K562 (cell line): ENCODE data around the gene MAPK8IP2. TPM values are rescaled to one million over a fixed set of nuclear protein-coding genes. Genes with fewer than 3 reads are reported as not detected.
"Not testable (repeated sequence)": the region's sequence is repeated elsewhere in the genome, so short reads cannot be mapped to it uniquely, and the experiment has no call there.

Source experiments
- ATAC-seq: fragments of 200-7000 bp; cut with Tn5 transposase; 3 replicates; pipeline ENCODE4 v1.9.1; 2020; ENCODE audit warnings: moderate library complexity
- BruUV-seq: library from RNA; stranded (reverse); fragments of 400-500 nt; replicated peaks from 2 replicates; lab custom pipeline; 2021; lab: Mats Ljungman, UMichigan
- CTCF ChIA-PET: fragments of 300-600 bp; formaldehyde crosslinking; extraction: SDS; loops from one replicate; lab custom pipeline; 2021; ENCODE audit warnings: low intra/inter-chr PET ratio; lab: Yijun Ruan, JAX
- POLR2A ChIA-PET: fragments of 300-600, 350-650 bp; sonication (Branson Sonifier 250); formaldehyde crosslinking; extraction: SDS; loops from one replicate; lab custom pipeline; 2021; ENCODE audit warnings: antibody characterized with exemption, inconsistent platforms; lab: Yijun Ruan, JAX
- DNase-seq, 4 experiments: peaks; one replicate each; pipeline versions ENCODE4 v3.0.0 to v3.0.0-alpha.2; 2011 to 2018; ENCODE audit warnings: low spot score in 3 of 4, mixed read lengths in 3 of 4; ENCODE audit errors: extremely low read depth in 1 of 4
- FAIRE-seq: peaks from 2 replicates; lab custom pipeline; 2011; peaks lifted over from hg19 to GRCh38; lab: Jason Lieb, UNC
- H2AFZ ChIP-seq: 2 replicates; pipeline ENCODE4 v1.6.0; 2011; ENCODE audit warnings: low read depth, low read length, control low read depth, inconsistent platforms
- H3K27ac ChIP-seq: fragments of 200-600 bp; 3 replicates; pipeline ENCODE4 v1.8.0; 2011; ENCODE audit warnings: low read depth, mild to moderate bottlenecking, control low read depth, inconsistent platforms, low read length, moderate library complexity, mixed read lengths; ENCODE audit errors: extremely low read depth
- H3K27me3 ChIP-seq, 2 experiments: fragments of 300-600 bp in 1 of 2; 2 replicates in 1 of 2; 3 replicates in 1 of 2; pipeline versions ENCODE4 v1.6.0 to v1.8.0; 2011; ENCODE audit warnings: inconsistent platforms in 2 of 2, low read length in 2 of 2, mild to moderate bottlenecking in 1 of 2, mixed read lengths in 1 of 2, moderate library complexity in 1 of 2; ENCODE audit not compliant: control insufficient read depth in 2 of 2, insufficient read depth in 2 of 2
- H3K36me3 ChIP-seq: fragments of 300-600 bp; 3 replicates; pipeline ENCODE4 v1.8.0; 2011; ENCODE audit warnings: mild to moderate bottlenecking, low read length, inconsistent platforms; ENCODE audit not compliant: control insufficient read depth, insufficient read depth
- H3K4me1 ChIP-seq, 2 experiments: fragments of 200-600 bp in 1 of 2; replicated peaks in 1 of 2; 2 replicates in 1 of 2; 3 replicates in 1 of 2; pipeline versions ENCODE4 v1.5.1 to v1.8.0; 2011; ENCODE audit warnings: inconsistent platforms in 2 of 2, low read length in 2 of 2, mild to moderate bottlenecking in 1 of 2, mixed read lengths in 1 of 2, moderate library complexity in 1 of 2; ENCODE audit not compliant: control insufficient read depth in 2 of 2, insufficient read depth in 2 of 2
- H3K4me2 ChIP-seq: 2 replicates; pipeline ENCODE4 v1.6.1; 2011; ENCODE audit warnings: low read length, control low read depth, inconsistent platforms, mixed read lengths; ENCODE audit not compliant: insufficient read depth
- H3K4me3 ChIP-seq: fragments of 200-600 bp; sonication (generic), shearing (Covaris generic); 2 replicates; pipeline ENCODE4 v1.5.1; 2016; ENCODE audit warnings: control low read depth, inconsistent platforms
- H3K79me2 ChIP-seq: fragments of 200-600 bp; 3 replicates; pipeline ENCODE4 v1.8.0; 2011; ENCODE audit warnings: low read length, inconsistent platforms; ENCODE audit not compliant: control insufficient read depth, insufficient read depth
- H3K9ac ChIP-seq, 2 experiments: 2 replicates each; pipeline versions ENCODE4 v1.6.0 to v1.6.1; 2011; ENCODE audit warnings: low read depth in 2 of 2, low read length in 2 of 2, control low read depth in 1 of 2, inconsistent platforms in 1 of 2, mild to moderate bottlenecking in 1 of 2, mixed read lengths in 1 of 2; ENCODE audit not compliant: insufficient read depth in 1 of 2
- H3K9me1 ChIP-seq: one replicate; pipeline ENCODE4 v1.6.0; 2011; ENCODE audit warnings: inconsistent platforms, mild to moderate bottlenecking, low read length, moderate library complexity; ENCODE audit not compliant: control insufficient read depth, insufficient read depth
- H3K9me3 ChIP-seq: replicated peaks from 2 replicates; pipeline ENCODE4 v1.5.1; 2011; ENCODE audit warnings: low read depth, low read length, inconsistent platforms; ENCODE audit not compliant: control insufficient read depth, insufficient read depth
- H4K20me1 ChIP-seq: replicated peaks from 2 replicates; pipeline ENCODE4 v1.6.1; 2011; ENCODE audit warnings: low read length, inconsistent platforms, mixed read lengths; ENCODE audit not compliant: control insufficient read depth, insufficient read depth
- ATF3 ChIP-seq, 2 experiments: fragments of 450-650 bp in 1 of 2; sonication (generic) in 1 of 2; formaldehyde crosslinking in 1 of 2; IDR thresholded peaks in 1 of 2; conservative IDR thresholded peaks in 1 of 2; 2 replicates each; pipeline versions ENCODE4 v1.6.1 to v1.8.1; 2016 to 2023; ENCODE audit warnings: mild to moderate bottlenecking in 2 of 2, moderate library complexity in 2 of 2, inconsistent platforms in 1 of 2, missing genetic modification reagents in 1 of 2
- BCL6 ChIP-seq: fragments of 250-450 bp; sonication (Bioruptor Pico); IDR thresholded peaks from 2 replicates; pipeline ENCODE4 v1.4.0; 2020
- KAT2B ChIP-seq: IDR thresholded peaks from one replicate; pipeline ENCODE4 v1.6.1; 2012; ENCODE audit warnings: low read depth, mild to moderate bottlenecking, control low read depth, inconsistent platforms, low read length, moderate library complexity
- MAZ ChIP-seq, 2 experiments: fragments of 450-650 bp in 1 of 2; sonication (generic) in 1 of 2; formaldehyde crosslinking; IDR thresholded peaks in 1 of 2; conservative IDR thresholded peaks in 1 of 2; 2 replicates each; pipeline versions ENCODE4 v1.4.0 to v1.5.0; 2020; ENCODE audit warnings: mild to moderate bottlenecking in 1 of 2, missing genetic modification reagents in 1 of 2
- TAF15 ChIP-seq: fragments of 200-400 bp; formaldehyde crosslinking; IDR thresholded peaks from 2 replicates; pipeline ENCODE4 v1.6.1; 2017; ENCODE audit warnings: mild to moderate bottlenecking, low read depth, low read length, moderate library complexity
- ZNF165 ChIP-seq: fragments of 250-450 bp; sonication (Bioruptor Pico); IDR thresholded peaks from 2 replicates; pipeline ENCODE4 v1.4.0; 2020; ENCODE audit warnings: borderline replicate concordance
- ZNF436 ChIP-seq: fragments of 250-450, 450-650 bp; sonication (Bioruptor Pico); formaldehyde crosslinking; IDR thresholded peaks from 2 replicates; pipeline ENCODE4 v1.7.0; 2020; ENCODE audit warnings: mild to moderate bottlenecking
- WGBS: fragments of 100-300 bp; shearing (Covaris generic); methylation state at CpG from one replicate; pipeline ENCODE4 v1.1.6; 2016; ENCODE audit warnings: low coverage, mixed read lengths; ENCODE audit not compliant: insufficient coverage; ENCODE audit errors: missing lambda C conversion rate; 5-methylcytosine and 5-hydroxymethylcytosine counted together
- in situ Hi-C: fragments of 300-500 bp; cut with MboI; formaldehyde crosslinking; loops from 4 replicates; pipeline ENCODE4 v1.15.0; 2018; ENCODE audit warnings: inconsistent platforms, mixed read lengths
- intact Hi-C: fragments of 100-400 bp; cut with micrococcal nuclease; formaldehyde crosslinking; loops from 2 replicates; pipeline ENCODE4 v1.14.2; 2022
- polyA plus RNA-seq, 8 experiments: library from polyadenylated mRNA; depleted of rRNA in 4 of 8; stranded (reverse) in 5 of 8; unstranded in 3 of 8; fragments of >200 nt; fragmentation: Nextera tagmentation in 2 of 8; fragmentation: Illumina TruSeq in 1 of 8; extraction: Ambion mirVana in 2 of 8; extraction: Trizol in 1 of 8; gene quantifications; 2 replicates each; pipeline versions ENCODE4 v1.2.1 to v1.2.3, GENCODE V29; 2011 to 2014; ENCODE audit warnings: inconsistent platforms in 1 of 8, missing spikeins in 1 of 8
- total RNA-seq, 7 experiments: library from RNA; depleted of rRNA in 6 of 7; stranded (reverse); fragments of >200 nt in 6 of 7; fragmentation: Illumina TruSeq in 2 of 7; extraction: Trizol in 2 of 7; gene quantifications; 2 replicates each; pipeline versions ENCODE4 v1.2.1 to v1.2.3, GENCODE V29; 2011 to 2021; ENCODE audit warnings: low replicate concordance in 1 of 7

The MAPK8IP2 gene
- total and polyA plus RNA-seq, 9 of the 15 experiments (the other 6 are each of a cell fraction or from before 2014, with no cell fraction given), result 0.01 to 0.47 (median 0.07) TPM; not detected in 2

- H3K4me3 ChIP-seq, result no peak overlapping the region
- 0% methylated on average over 4 of the region's 4 CpGs for WGBS
- H4K20me1 ChIP-seq, result no peaks in the 10 kb centered on the region
- no peaks in the 10 kb centered on the region for H3K4me1 ChIP-seq
- H3K27ac ChIP-seq, result no peak overlapping the region
- H3K9ac ChIP-seq, result no peak overlapping the region
- intact Hi-C loops, result no loop called here
- peaks cover 20 to 42% of the 10 kb centered on the region in 2 experiments; a peak in 4 of 5 replicates for H3K27me3 ChIP-seq
- ChIA-PET POLR2A (no interaction called here), CTCF (no interaction called here)
- H3K4me2 ChIP-seq, result no peak overlapping the region
- no peak for TF ChIP-seq ZNF436 (CRISPR knock-in tag)
- TF ChIP-seq TAF15, result no peak
- TF ChIP-seq BCL6 (CRISPR knock-in tag), result no peak
- no peak for TF ChIP-seq MAZ (CRISPR knock-in tag; conservative IDR thresholded peaks at IDR 0.05 in 1 of 2, IDR thresholded peaks at IDR 0.05 in 1 of 2)
- TF ChIP-seq ATF3 (IDR thresholded peaks at IDR 0.05), result no peak
- TF ChIP-seq ATF3 (CRISPR knock-in tag; conservative IDR thresholded peaks at IDR 0.05), result no peak
- TF ChIP-seq KAT2B, result no peak
- TF ChIP-seq ZNF165 (CRISPR knock-in tag), result no peak
- H3K9me3 ChIP-seq, result no peaks in the 10 kb centered on the region
- DNase-seq (no peak), FAIRE-seq (no peak), ATAC-seq (no peak)
- H3K36me3 ChIP-seq, result no peaks in the 10 kb centered on the region
- in situ Hi-C loops, result no loop called here
- H2AFZ ChIP-seq, result no peak overlapping the region
- no peaks in the 10 kb centered on the region for H3K9me1 ChIP-seq
- BruUV-seq, result no TSS peak
- H3K79me2 ChIP-seq, result no peaks in the 10 kb centered on the region
Observed at GRCh38 chr22:50657925-50658324, 57.3 kb downstream of the MAPK8IP2 start.

- BruUV-seq, in situ Hi-C loops: not testable (repeated sequence)
- WGBS, result 5% methylated on average over 5 of the region's 7 CpGs
Observed at GRCh38 chr22:50659711-50660110, 59.1 kb downstream of the MAPK8IP2 start.

More at GRCh38 chr22:50659711-50660110, 59.1 kb downstream of the MAPK8IP2 start:
- H3K27ac ChIP-seq, H3K79me2 ChIP-seq, H4K20me1 ChIP-seq, H3K9ac ChIP-seq, H3K9me1 ChIP-seq, FAIRE-seq, ATAC-seq, H3K4me2 ChIP-seq, DNase-seq, H3K4me3 ChIP-seq, H3K36me3 ChIP-seq, H3K4me1 ChIP-seq, POLR2A ChIA-PET, H3K9me3 ChIP-seq, intact Hi-C loops, H2AFZ ChIP-seq, CTCF ChIA-PET: not testable (repeated sequence)
- H3K27me3 ChIP-seq, result peaks cover 16 to 33% of the 10 kb centered on the region in 2 experiments; a peak in 4 of 5 replicates
